ENCODE results near the gene TGFBI. TPM values are rescaled to one million over a fixed set of nuclear protein-coding genes. Genes with fewer than 3 reads are reported as not detected.

TGFBI gene
- total and polyA plus RNA-seq, 2 donors, result 76.8 to 294 TPM

DNA sequence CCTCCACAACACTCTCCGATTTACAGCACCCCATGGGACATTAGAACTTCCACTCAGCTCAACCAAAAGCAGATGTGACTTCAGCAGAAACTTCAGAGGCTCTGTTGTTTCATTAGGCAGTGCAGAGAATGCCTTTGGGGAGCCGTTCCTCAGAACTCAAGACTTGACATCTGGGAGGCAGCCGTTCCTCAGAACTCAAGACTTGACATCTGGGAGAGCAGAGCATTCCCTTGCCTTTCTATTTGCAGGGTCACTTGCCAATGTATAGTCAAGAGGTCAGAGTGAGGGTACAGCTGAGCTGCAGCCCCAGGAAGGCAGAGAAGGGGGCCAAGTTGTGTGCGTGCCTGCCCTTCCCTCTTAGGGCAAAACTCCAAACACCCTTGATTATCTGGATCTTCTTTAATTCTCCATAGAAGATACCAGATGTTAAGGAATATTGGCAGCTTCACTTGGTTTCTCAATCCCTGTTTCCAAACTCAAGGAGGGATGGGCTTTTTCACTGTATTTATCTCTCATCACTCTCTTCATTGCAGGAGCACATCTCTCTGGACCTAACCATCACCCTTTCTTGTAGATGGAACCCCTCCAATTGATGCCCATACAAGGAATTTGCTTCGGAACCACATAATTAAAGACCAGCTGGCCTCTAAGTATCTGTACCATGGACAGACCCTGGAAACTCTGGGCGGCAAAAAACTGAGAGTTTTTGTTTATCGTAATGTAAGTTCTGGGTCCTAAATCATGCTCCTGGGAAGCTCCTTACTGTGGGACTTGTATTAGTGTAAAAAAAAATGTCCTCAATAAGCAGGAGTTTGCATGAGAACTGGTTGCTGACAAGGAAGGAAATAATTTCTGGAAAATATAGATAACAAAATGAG, 25.6 kb downstream of the TGFBI start:
- Histone ChIP-seq H3K4me1 (ENCODE audit: control insufficient read depth in 2 of 2, insufficient read depth in 2 of 2, low read length in 2 of 2) (no peaks in the 10 kb centered on the region), H3K27ac (ENCODE audit: low read depth in 1 of 2, low read length in 1 of 2) (no peak overlapping the region), H3K9me3 (ENCODE audit: control insufficient read depth in 2 of 2, insufficient read depth in 1 of 2, low read length in 1 of 2) (no peaks in the 10 kb centered on the region), H3K27me3 (ENCODE audit: control insufficient read depth in 2 of 2, insufficient read depth in 1 of 2, low read length in 1 of 2) (no peaks in the 10 kb centered on the region), H3K4me3 (ENCODE audit: low read length in 2 of 2) (no peak overlapping the region), H3K36me3 (ENCODE audit: control insufficient read depth in 2 of 2, insufficient read depth in 2 of 2, low read length in 1 of 2) (no peaks in the 10 kb centered on the region)
- DNase-seq (ENCODE audit: low read depth in 6 of 9, low spot score in 9 of 9), result no peak
- WGBS, result 94% methylated on average over 7 of the region's 7 CpGs

GRCh38 chr5:136055612-136056309, 27.0 kb downstream of the TGFBI start:
- Histone ChIP-seq H3K27ac (ENCODE audit: low read depth in 1 of 2, low read length in 1 of 2) (no peak overlapping the region), H3K9me3 (ENCODE audit: control insufficient read depth in 2 of 2, insufficient read depth in 1 of 2, low read length in 1 of 2) (no peaks in the 10 kb centered on the region), H3K4me3 (ENCODE audit: low read length in 2 of 2) (no peak overlapping the region), H3K36me3 (ENCODE audit: control insufficient read depth in 2 of 2, insufficient read depth in 2 of 2, low read length in 1 of 2) (no peaks in the 10 kb centered on the region), H3K4me1 (ENCODE audit: control insufficient read depth in 2 of 2, insufficient read depth in 2 of 2, low read length in 2 of 2) (no peaks in the 10 kb centered on the region), H3K27me3 (ENCODE audit: control insufficient read depth in 2 of 2, insufficient read depth in 1 of 2, low read length in 1 of 2) (no peaks in the 10 kb centered on the region)
- DNase-seq (ENCODE audit: low read depth in 6 of 9, low spot score in 9 of 9), result no peak
- 96% methylated on average over 14 of the region's 14 CpGs for WGBS

- no peaks in the 10 kb centered on the region for H3K9me3 ChIP-seq (ENCODE audit: control insufficient read depth in 2 of 2, insufficient read depth in 1 of 2, low read length in 1 of 2)
- WGBS, result 94% methylated on average over 5 of the region's 5 CpGs
- no peak overlapping the region for H3K27ac ChIP-seq (ENCODE audit: low read depth in 1 of 2, low read length in 1 of 2)
- no peaks in the 10 kb centered on the region for H3K27me3 ChIP-seq (ENCODE audit: control insufficient read depth in 2 of 2, insufficient read depth in 1 of 2, low read length in 1 of 2)
- no peaks in the 10 kb centered on the region for H3K4me1 ChIP-seq (ENCODE audit: control insufficient read depth in 2 of 2, insufficient read depth in 2 of 2, low read length in 2 of 2)
- DNase-seq (ENCODE audit: low read depth in 6 of 9, low spot score in 9 of 9), result no peak
- no peak overlapping the region for H3K4me3 ChIP-seq (ENCODE audit: low read length in 2 of 2)
- no peaks in the 10 kb centered on the region for H3K36me3 ChIP-seq (ENCODE audit: control insufficient read depth in 2 of 2, insufficient read depth in 2 of 2, low read length in 1 of 2)
Observed at GRCh38 chr5:136056336-136056735, 27.5 kb downstream of the TGFBI start.

GRCh38 chr5:136056771-136057335, 28.1 kb downstream of the TGFBI start:
- WGBS, result 93% methylated on average over 8 of the region's 8 CpGs
- H3K27me3 ChIP-seq (ENCODE audit: control insufficient read depth in 2 of 2, insufficient read depth in 1 of 2, low read length in 1 of 2), result no peaks in the 10 kb centered on the region
- no peak overlapping the region for H3K27ac ChIP-seq (ENCODE audit: low read depth in 1 of 2, low read length in 1 of 2)
- no peaks in the 10 kb centered on the region for H3K36me3 ChIP-seq (ENCODE audit: control insufficient read depth in 2 of 2, insufficient read depth in 2 of 2, low read length in 1 of 2)
- H3K4me1 ChIP-seq (ENCODE audit: control insufficient read depth in 2 of 2, insufficient read depth in 2 of 2, low read length in 2 of 2), result no peaks in the 10 kb centered on the region
- no peaks in the 10 kb centered on the region for H3K9me3 ChIP-seq (ENCODE audit: control insufficient read depth in 2 of 2, insufficient read depth in 1 of 2, low read length in 1 of 2)
- no peak for DNase-seq (ENCODE audit: low read depth in 6 of 9, low spot score in 9 of 9)
- no peak overlapping the region for H3K4me3 ChIP-seq (ENCODE audit: low read length in 2 of 2)

DNA sequence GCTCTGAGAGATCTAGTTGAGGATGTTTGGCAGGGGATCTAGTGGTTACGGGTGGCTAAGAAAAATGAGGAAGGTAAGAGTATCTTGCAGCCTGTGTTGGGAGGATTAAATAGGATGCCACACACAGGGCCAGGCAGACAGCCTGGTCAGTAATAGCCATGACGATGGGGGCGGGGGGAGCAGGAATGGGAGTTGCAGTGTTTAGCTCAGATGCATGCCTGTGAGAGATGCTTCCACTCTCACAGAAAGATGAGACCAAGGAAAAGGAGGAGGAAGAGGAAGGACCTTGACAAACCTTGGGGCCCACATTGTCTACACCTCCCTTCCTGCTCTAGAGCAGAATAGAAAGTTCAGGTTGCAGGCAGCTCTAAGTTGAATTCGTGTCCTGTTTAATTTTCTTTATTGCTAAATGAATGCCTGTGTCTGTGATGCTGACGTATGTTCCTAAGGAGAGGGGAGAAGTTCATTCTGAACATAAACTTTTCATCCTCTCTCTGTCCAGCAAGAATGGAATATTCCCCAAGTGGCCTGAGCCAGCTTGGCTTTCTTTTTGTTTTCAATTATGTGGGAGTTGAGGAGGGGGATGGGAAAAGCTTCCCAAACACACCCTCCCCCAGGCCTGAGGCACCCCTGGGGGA, 28.7 kb downstream of the TGFBI start:
- H3K27me3 ChIP-seq (ENCODE audit: control insufficient read depth in 2 of 2, insufficient read depth in 1 of 2, low read length in 1 of 2), result no peaks in the 10 kb centered on the region
- H3K9me3 ChIP-seq (ENCODE audit: control insufficient read depth in 2 of 2, insufficient read depth in 1 of 2, low read length in 1 of 2), result no peaks in the 10 kb centered on the region
- H3K4me3 ChIP-seq (ENCODE audit: low read length in 2 of 2), result no peak overlapping the region
- H3K27ac ChIP-seq (ENCODE audit: low read depth in 1 of 2, low read length in 1 of 2), result no peak overlapping the region
- WGBS, result 65% methylated on average over 5 of the region's 5 CpGs
- H3K4me1 ChIP-seq (ENCODE audit: control insufficient read depth in 2 of 2, insufficient read depth in 2 of 2, low read length in 2 of 2), result no peaks in the 10 kb centered on the region
- H3K36me3 ChIP-seq (ENCODE audit: control insufficient read depth in 2 of 2, insufficient read depth in 2 of 2, low read length in 1 of 2), result no peaks in the 10 kb centered on the region
- DNase-seq (ENCODE audit: low read depth in 6 of 9, low spot score in 9 of 9), result no peak

GRCh38 chr5:136058039-136058971, 29.5 kb downstream of the TGFBI start:
- no peak overlapping the region for H3K27ac ChIP-seq (ENCODE audit: low read depth in 1 of 2, low read length in 1 of 2)
- no peaks in the 10 kb centered on the region for H3K9me3 ChIP-seq (ENCODE audit: control insufficient read depth in 2 of 2, insufficient read depth in 1 of 2, low read length in 1 of 2)
- 86% methylated on average over 10 of the region's 10 CpGs for WGBS
- H3K4me1 ChIP-seq (ENCODE audit: control insufficient read depth in 2 of 2, insufficient read depth in 2 of 2, low read length in 2 of 2), result no peaks in the 10 kb centered on the region
- H3K27me3 ChIP-seq (ENCODE audit: control insufficient read depth in 2 of 2, insufficient read depth in 1 of 2, low read length in 1 of 2), result no peaks in the 10 kb centered on the region
- H3K36me3 ChIP-seq (ENCODE audit: control insufficient read depth in 2 of 2, insufficient read depth in 2 of 2, low read length in 1 of 2), result no peaks in the 10 kb centered on the region
- no peak for DNase-seq (ENCODE audit: low read depth in 6 of 9, low spot score in 9 of 9)
- H3K4me3 ChIP-seq (ENCODE audit: low read length in 2 of 2), result no peak overlapping the region

GRCh38 chr5:136058972-136059354, 30.2 kb downstream of the TGFBI start:
- Histone ChIP-seq H3K36me3 (ENCODE audit: control insufficient read depth in 2 of 2, insufficient read depth in 2 of 2, low read length in 1 of 2) (no peaks in the 10 kb centered on the region), H3K27me3 (ENCODE audit: control insufficient read depth in 2 of 2, insufficient read depth in 1 of 2, low read length in 1 of 2) (no peaks in the 10 kb centered on the region), H3K4me1 (ENCODE audit: control insufficient read depth in 2 of 2, insufficient read depth in 2 of 2, low read length in 2 of 2) (no peaks in the 10 kb centered on the region), H3K27ac (ENCODE audit: low read depth in 1 of 2, low read length in 1 of 2) (no peak overlapping the region), H3K4me3 (ENCODE audit: low read length in 2 of 2) (no peak overlapping the region), H3K9me3 (ENCODE audit: control insufficient read depth in 2 of 2, insufficient read depth in 1 of 2, low read length in 1 of 2) (no peaks in the 10 kb centered on the region)
- 96% methylated on average over 6 of the region's 6 CpGs for WGBS
- DNase-seq (ENCODE audit: low read depth in 6 of 9, low spot score in 9 of 9), result no peak

DNA sequence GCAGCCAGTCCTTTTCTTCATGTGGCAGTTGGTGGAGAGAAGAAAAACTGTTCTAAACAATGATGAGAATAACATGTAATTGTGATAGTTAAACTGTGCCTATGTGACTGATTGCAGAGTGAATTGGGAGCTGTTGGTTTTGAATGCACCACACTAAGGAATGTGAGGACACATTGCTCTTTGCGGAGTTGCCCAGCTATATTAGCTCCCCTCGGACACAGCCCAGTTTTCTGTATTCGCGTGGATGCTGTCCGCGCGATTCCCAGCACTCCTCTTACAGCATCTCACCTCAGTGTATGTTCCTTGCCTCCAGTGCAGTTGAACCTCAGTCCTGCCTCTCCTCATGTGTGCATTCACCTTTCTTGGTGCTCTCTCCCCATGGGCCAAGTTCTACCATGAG, 32.2 kb downstream of the TGFBI start:
- no peak for DNase-seq (ENCODE audit: low read depth in 6 of 9, low spot score in 9 of 9)
- no peak overlapping the region for H3K27ac ChIP-seq (ENCODE audit: low read depth in 1 of 2, low read length in 1 of 2)
- H3K36me3 ChIP-seq (ENCODE audit: control insufficient read depth in 2 of 2, insufficient read depth in 2 of 2, low read length in 1 of 2), result no peaks in the 10 kb centered on the region

More for the DNA sequence above, 32.2 kb downstream of the TGFBI start:
- Histone ChIP-seq H3K9me3 (ENCODE audit: control insufficient read depth in 2 of 2, insufficient read depth in 1 of 2, low read length in 1 of 2) (no peaks in the 10 kb centered on the region), H3K27me3 (ENCODE audit: control insufficient read depth in 2 of 2, insufficient read depth in 1 of 2, low read length in 1 of 2) (no peaks in the 10 kb centered on the region), H3K4me3 (ENCODE audit: low read length in 2 of 2) (no peak overlapping the region), H3K4me1 (ENCODE audit: control insufficient read depth in 2 of 2, insufficient read depth in 2 of 2, low read length in 2 of 2) (no peaks in the 10 kb centered on the region)
- WGBS, result over 99% methylated on average over 7 of the region's 7 CpGs
